Measurements from ENCODE around the gene FNBP1.

FNBP1 gene

GRCh38 chr9:129898185-129898584 is 144.8 kb downstream of the FNBP1 start:
- H3K4me1 ChIP-seq (ENCODE audit: control insufficient read depth, insufficient read depth, low read length), result no peaks in the 10 kb centered on the region
- no peak overlapping the region for H3K4me3 ChIP-seq (ENCODE audit: low read depth, low read length)
- ChIA-PET POLR2A (no interaction called here), CTCF (no interaction called here)
- TF ChIP-seq ZNF362 (tag by site-specific recombination; IDR thresholded peaks at IDR 0.05) (no peak), SALL2 (tag by site-specific recombination; IDR thresholded peaks at IDR 0.05; ENCODE audit: borderline replicate concordance) (no peak), KLF9 (tag by site-specific recombination; IDR thresholded peaks at IDR 0.05; ENCODE audit: low read depth) (peak; percentile 64), CTCF (tag by site-specific recombination; IDR thresholded peaks at IDR 0.05) (0 out of 2 replicates have a peak, but pooled peaks have one; percentile 9), ZNF311 (tag by site-specific recombination; IDR thresholded peaks at IDR 0.05; ENCODE audit: borderline replicate concordance) (no peak)
- no peak overlapping the region for H3K27ac ChIP-seq (ENCODE audit: extremely low read depth, low read depth, low read length)
- peaks cover 0 to 50% of the 10 kb centered on the region in 2 experiments; a peak in 2 of 3 replicates for H3K36me3 ChIP-seq (ENCODE audit: control insufficient read depth in 2 of 2, insufficient read depth in 1 of 2, low read length in 2 of 2)
- H3K9me3 ChIP-seq (ENCODE audit: control insufficient read depth, insufficient read depth, low read depth, low read length), result no peaks in the 10 kb centered on the region

GRCh38 chr9:129897263-129897662 is 145.7 kb downstream of the FNBP1 start:
- Histone ChIP-seq H3K4me3 (ENCODE audit: low read depth, low read length) (no peak overlapping the region), H3K36me3 (ENCODE audit: control insufficient read depth in 2 of 2, insufficient read depth in 1 of 2, low read length in 2 of 2) (peaks cover 0 to 46% of the 10 kb centered on the region in 2 experiments; a peak in 2 of 3 replicates), H3K9me3 (ENCODE audit: control insufficient read depth, insufficient read depth, low read depth, low read length) (no peaks in the 10 kb centered on the region), H3K27ac (ENCODE audit: extremely low read depth, low read depth, low read length) (no peak overlapping the region), H3K4me1 (ENCODE audit: control insufficient read depth, insufficient read depth, low read length) (0 out of 2 replicates have a peak, but pooled peaks cover 2% of the 10 kb centered on the region)
- ChIA-PET POLR2A (interaction anchor here (0.6 kb wide), 1 partner anchor 8 kb away, joined by 3 read pairs; no protein-coding TSS in a partner anchor), CTCF (interaction anchor here (0.7 kb wide), 1 partner anchor 12 kb away, joined by 3 read pairs; no protein-coding TSS in a partner anchor)
- TF ChIP-seq ZNF433 (tag by site-specific recombination; IDR thresholded peaks at IDR 0.05; ENCODE audit: low read depth), result no peak
- no peak for TF ChIP-seq ZNF132 (tag by site-specific recombination; IDR thresholded peaks at IDR 0.05; ENCODE audit: borderline replicate concordance)
- no peak for TF ChIP-seq ZBTB26 (tag by site-specific recombination; optimal IDR thresholded peaks at IDR 0.05)
- TF ChIP-seq AEBP2 (tag by site-specific recombination; IDR thresholded peaks at IDR 0.05; ENCODE audit: borderline replicate concordance), result no peak
- TF ChIP-seq BCL11B (tag by site-specific recombination; IDR thresholded peaks at IDR 0.05; ENCODE audit: low read depth), result no peak
- TF ChIP-seq ZNF169 (tag by site-specific recombination; IDR thresholded peaks at IDR 0.05), result no peak
- no peak for TF ChIP-seq ZBTB7A (tag by site-specific recombination; IDR thresholded peaks at IDR 0.05; ENCODE audit: low read depth)
- no peak for TF ChIP-seq ZNF501 (tag by site-specific recombination; IDR thresholded peaks at IDR 0.05)
- TF ChIP-seq ZSCAN23 (tag by site-specific recombination; IDR thresholded peaks at IDR 0.05), result no peak
- no peak for TF ChIP-seq ZNF639 (tag by site-specific recombination; IDR thresholded peaks at IDR 0.05)
- no peak for TF ChIP-seq IKZF3 (tag by site-specific recombination; IDR thresholded peaks at IDR 0.05)
- TF ChIP-seq ZNF19 (tag by site-specific recombination; IDR thresholded peaks at IDR 0.05; ENCODE audit: low read depth), result no peak
